GM23338 (cell line): ENCODE results near the gene C3orf22. TPM values are rescaled to one million over a fixed set of nuclear protein-coding genes. Genes with fewer than 3 reads are reported as not detected.
A peak's percentile ranks its signal among the peaks of the same experiment; 100 is the strongest.

Experiments used
- ATAC-seq: fragments of 200-7000 bp; cut with Tn5 transposase; 3 replicates; pipeline ENCODE4 v1.9.1; 2020
- DNase-seq: peaks from one replicate; pipeline ENCODE4 v3.0.0-alpha.2; 2015; ENCODE audit warnings: low spot score
- H2AFZ ChIP-seq: fragments of 200-600 bp; sonication (generic); 2 replicates; pipeline ENCODE4 v1.8.0; 2016; ENCODE audit warnings: antibody characterized with exemption, mild to moderate bottlenecking, moderate library complexity
- H3F3A ChIP-seq: fragments of 200-600 bp; sonication (generic); replicated peaks from 2 replicates; pipeline ENCODE4 v1.8.0; 2017; ENCODE audit warnings: antibody characterized with exemption, mixed run types, low read depth
- H3K27ac ChIP-seq: fragments of 200-600 bp; sonication (generic); 2 replicates; pipeline ENCODE4 v1.6.1; 2016; ENCODE audit warnings: low read depth
- H3K27me3 ChIP-seq: fragments of 200-600 bp; sonication (generic); 2 replicates; pipeline ENCODE4 v1.8.0; 2016; ENCODE audit warnings: mild to moderate bottlenecking, mixed run types, moderate library complexity; ENCODE audit not compliant: insufficient read depth
- H3K36me3 ChIP-seq: fragments of 200-600 bp; sonication (generic); 2 replicates; pipeline ENCODE4 v1.8.0; 2016; ENCODE audit warnings: mild to moderate bottlenecking; ENCODE audit not compliant: insufficient read depth
- H3K4me1 ChIP-seq: fragments of 200-600 bp; sonication (generic); 2 replicates; pipeline ENCODE4 v1.8.0; 2016; ENCODE audit warnings: mild to moderate bottlenecking, moderate library complexity; ENCODE audit not compliant: insufficient read depth
- H3K4me2 ChIP-seq: fragments of 200-600 bp; sonication (generic); 2 replicates; pipeline ENCODE4 v1.7.1; 2017; ENCODE audit warnings: mixed run types
- H3K4me3 ChIP-seq: fragments of 200-600 bp; sonication (generic); 2 replicates; pipeline ENCODE4 v1.6.1; 2016; ENCODE audit warnings: mixed run types
- H3K79me2 ChIP-seq: fragments of 200-600 bp; sonication (generic); replicated peaks from 2 replicates; pipeline ENCODE4 v1.8.0; 2017; ENCODE audit warnings: mild to moderate bottlenecking; ENCODE audit not compliant: insufficient read depth
- H3K9me2 ChIP-seq: fragments of 200-600 bp; sonication (generic); 2 replicates; pipeline ENCODE4 v1.8.0; 2017; ENCODE audit not compliant: insufficient read depth
- H4K20me1 ChIP-seq: fragments of 200-600 bp; sonication (generic); replicated peaks from 2 replicates; pipeline ENCODE4 v1.8.0; 2017; ENCODE audit warnings: mild to moderate bottlenecking; ENCODE audit not compliant: insufficient read depth
- H3K27ac Mint-ChIP-seq: 2 replicates; pipeline ENCODE4 v1.8.0; 2020; ENCODE audit warnings: inconsistent platforms, mild to moderate bottlenecking, moderate library complexity, mixed read lengths
- H3K27me3 Mint-ChIP-seq: 3 replicates; pipeline ENCODE4 v1.8.0; 2022; ENCODE audit warnings: low read depth, mild to moderate bottlenecking, moderate library complexity, mixed read lengths, inconsistent platforms; ENCODE audit not compliant: insufficient read depth, poor library complexity
- H3K36me3 Mint-ChIP-seq: 3 replicates; pipeline ENCODE4 v1.8.0; 2021; ENCODE audit warnings: low read depth, mild to moderate bottlenecking, inconsistent platforms, moderate library complexity, mixed read lengths
- H3K4me1 Mint-ChIP-seq: 3 replicates; pipeline ENCODE4 v1.8.0; 2020; ENCODE audit warnings: mild to moderate bottlenecking, inconsistent platforms, mixed read lengths
- H3K4me3 Mint-ChIP-seq: 3 replicates; pipeline ENCODE4 v1.8.0; 2021; ENCODE audit warnings: moderate library complexity, mild to moderate bottlenecking, inconsistent platforms, mixed read lengths
- H3K9me3 Mint-ChIP-seq: 3 replicates; pipeline ENCODE4 v1.8.0; 2020; ENCODE audit warnings: moderate library complexity, mild to moderate bottlenecking, inconsistent platforms, mixed read lengths
- CTCF ChIP-seq, 2 experiments: fragments of 200-600 bp in 1 of 2; sonication (generic) in 1 of 2; conservative IDR thresholded peaks; 2 replicates each; pipeline versions ENCODE4 v1.5.1 to v1.6.1; 2016 to 2017; ENCODE audit warnings: antibody characterized with exemption in 2 of 2, low read depth in 2 of 2, mild to moderate bottlenecking in 2 of 2, moderate library complexity in 1 of 2
- EZH2phosphoT487 ChIP-seq: fragments of 200-600 bp; sonication (generic); IDR thresholded peaks from one replicate; pipeline ENCODE4 v1.8.1; 2018; ENCODE audit warnings: antibody characterized with exemption; ENCODE audit not compliant: unreplicated experiment
- JUNB ChIP-seq: IDR thresholded peaks from one replicate; pipeline ENCODE4 v1.6.1; 2016; ENCODE audit warnings: antibody characterized with exemption; ENCODE audit not compliant: unreplicated experiment
- POLR2AphosphoS5 ChIP-seq: IDR thresholded peaks from 2 replicates; pipeline ENCODE4 v1.6.1; 2016; ENCODE audit warnings: antibody characterized with exemption, low read depth
- STAT1 ChIP-seq: IDR thresholded peaks from one replicate; pipeline ENCODE4 v1.6.1; 2016; ENCODE audit warnings: antibody characterized with exemption; ENCODE audit not compliant: unreplicated experiment
- ZNF114 ChIP-seq: fragments of 250-450 bp; sonication (Bioruptor Pico); IDR thresholded peaks from 2 replicates; pipeline ENCODE4 v1.5.0; 2020; ENCODE audit warnings: mild to moderate bottlenecking, moderate library complexity
- ZNF462 ChIP-seq: fragments of 250-450 bp; sonication (Bioruptor Pico); IDR thresholded peaks from 2 replicates; pipeline ENCODE4 v1.5.0; 2020; ENCODE audit warnings: mild to moderate bottlenecking, moderate library complexity
- polyA plus RNA-seq: library from polyadenylated mRNA; unstranded; fragments of >200 nt; fragmentation: Nextera tagmentation; extraction: Ambion mirVana; gene quantifications from 2 replicates; pipeline ENCODE4 v1.2.1, GENCODE V29; 2016
- total RNA-seq: library from RNA; depleted of rRNA; stranded (reverse); fragments of >200 nt; shearing (Covaris generic); gene quantifications from 2 replicates; pipeline ENCODE4 v1.2.3, GENCODE V29; 2014

Gene C3orf22
- total and polyA plus RNA-seq, 2 experiments from 2014 or later: not detected

GRCh38 chr3:126541628-126542339, 16.9 kb downstream of the C3orf22 start:
- DNase-seq: peak; percentile 80
- H3K9me3 Mint-ChIP-seq: no peaks in the 10 kb centered on the region
- H3F3A ChIP-seq: 0 out of 2 replicates have a peak, but pooled peaks cover 5% of the 10 kb centered on the region
- H4K20me1 ChIP-seq: no peaks in the 10 kb centered on the region
- peaks cover 9% of the 10 kb centered on the region for H3K27me3 Mint-ChIP-seq
- no peaks in the 10 kb centered on the region for H3K79me2 ChIP-seq
- peaks cover 11% of the 10 kb centered on the region; the same call in 1 of the 2 replicates for H3K27me3 ChIP-seq
- peaks cover 3% of the 10 kb centered on the region; the same call in 1 of the 3 replicates for H3K36me3 Mint-ChIP-seq
- H3K4me3 ChIP-seq: no peak overlapping the region
- H3K4me2 ChIP-seq: no peak overlapping the region
- H3K4me1 Mint-ChIP-seq: peaks cover 9% of the 10 kb centered on the region; the same call in 2 of the 3 replicates
- H2AFZ ChIP-seq: peak overlapping the region; percentile 74; the same call in 1 of the 2 replicates
- H3K4me3 Mint-ChIP-seq: no peak overlapping the region
- peak; percentile 76 for ATAC-seq
- H3K9me2 ChIP-seq: no peaks in the 10 kb centered on the region
- H3K27ac ChIP-seq: no peak overlapping the region
- H3K4me1 ChIP-seq: no peaks in the 10 kb centered on the region; the same call in 1 of the 2 replicates
- H3K27ac Mint-ChIP-seq: no peak overlapping the region
- TF ChIP-seq EZH2phosphoT487: no peak
- TF ChIP-seq JUNB: no peak
- TF ChIP-seq CTCF (conservative IDR thresholded peaks at IDR 0.05; ENCODE audit: low read depth in 2 of 2): 0 out of 4 replicates have a peak, but pooled peaks of 1 of the 2 experiments have one; percentile 4
- no peaks in the 10 kb centered on the region for H3K36me3 ChIP-seq

GRCh38 chr3:126540951-126541627, 17.6 kb downstream of the C3orf22 start:
- no peak for DNase-seq
- peaks cover 3% of the 10 kb centered on the region; the same call in 1 of the 3 replicates for H3K36me3 Mint-ChIP-seq
- TF ChIP-seq STAT1 (no peak), ZNF114 (CRISPR knock-in tag) (no peak), ZNF462 (CRISPR knock-in tag) (no peak), POLR2AphosphoS5 (no peak), EZH2phosphoT487 (no peak), CTCF (conservative IDR thresholded peaks at IDR 0.05; ENCODE audit: low read depth in 2 of 2) (no peak)

More at GRCh38 chr3:126540951-126541627, 17.6 kb downstream of the C3orf22 start:
- Histone ChIP-seq H3K36me3 (no peaks in the 10 kb centered on the region), H3K4me1 (no peaks in the 10 kb centered on the region; the same call in 1 of the 2 replicates), H3F3A (0 out of 2 replicates have a peak, but pooled peaks cover 5% of the 10 kb centered on the region), H3K27me3 (peaks cover 11% of the 10 kb centered on the region; the same call in 1 of the 2 replicates), H3K27ac (no peak overlapping the region), H3K4me2 (no peak overlapping the region), H3K4me3 (no peak overlapping the region), H3K79me2 (no peaks in the 10 kb centered on the region), H4K20me1 (no peaks in the 10 kb centered on the region), H2AFZ (no peak overlapping the region), H3K9me2 (no peaks in the 10 kb centered on the region)
- Mint-ChIP-seq H3K4me1 (peaks cover 7% of the 10 kb centered on the region; the same call in 2 of the 3 replicates), H3K27me3 (peaks cover 9% of the 10 kb centered on the region), H3K9me3 (no peaks in the 10 kb centered on the region), H3K27ac (no peak overlapping the region), H3K4me3 (no peak overlapping the region; the same call in 2 of the 3 replicates)
- no peak for ATAC-seq
